ENCODE results near the gene DAAM1.

DAAM1 gene

GRCh38 chr14:59314953-59315599 is 126.6 kb downstream of the DAAM1 start:
- no peak for DNase-seq (ENCODE audit: low read depth)

DNA sequence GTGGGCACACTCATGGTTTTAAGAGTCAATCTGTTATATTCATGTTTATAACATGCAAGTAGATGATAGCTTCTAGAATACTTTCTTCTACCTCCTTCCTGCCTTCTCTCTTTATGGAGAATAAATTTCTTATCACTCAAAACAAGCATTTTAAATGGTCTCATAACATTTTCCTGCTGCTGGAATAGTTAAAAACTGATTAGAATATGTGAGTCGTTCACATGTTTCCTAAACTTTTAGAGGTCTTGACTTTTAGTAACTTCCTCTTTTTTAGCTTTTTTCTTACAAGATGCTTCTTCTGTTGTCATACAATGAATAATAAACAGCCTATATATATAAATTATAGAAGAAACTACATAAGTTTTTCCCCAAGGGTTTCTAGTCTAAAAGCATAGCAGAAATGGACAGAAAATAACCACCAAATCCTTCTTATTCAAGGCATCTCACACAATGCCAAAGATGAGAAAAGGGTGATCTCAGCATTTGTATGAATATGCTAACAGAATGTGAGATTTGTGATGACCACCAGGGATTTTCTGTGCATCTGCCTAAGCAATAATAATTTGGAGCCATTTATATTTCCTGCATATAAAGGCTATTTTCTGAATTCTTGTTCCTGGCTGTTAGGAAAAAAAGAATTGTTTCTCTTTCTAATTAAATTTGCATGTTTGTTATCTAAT is 127.8 kb downstream of the DAAM1 start:
- no peak for DNase-seq (ENCODE audit: low read depth)

DNA sequence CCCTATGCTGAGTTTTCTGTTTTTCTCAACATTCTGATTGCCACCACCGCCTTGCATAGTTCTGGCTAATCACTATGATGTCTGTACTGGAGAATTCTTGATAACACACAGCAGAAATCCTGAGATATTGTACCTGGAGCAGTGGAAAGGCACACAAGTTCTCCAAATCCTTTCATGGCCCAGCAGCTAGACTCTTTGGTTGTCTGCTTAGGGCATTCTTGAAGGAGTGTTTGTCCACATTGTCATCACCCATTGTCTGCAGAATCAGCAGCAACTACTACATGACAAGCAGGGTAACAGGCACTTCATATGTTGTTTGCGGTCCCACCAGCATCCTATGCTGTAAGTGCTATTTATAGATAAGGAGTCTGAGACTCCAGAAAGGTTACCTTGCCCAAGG is 128.9 kb downstream of the DAAM1 start:
- no peak for DNase-seq (ENCODE audit: low read depth)

DNA sequence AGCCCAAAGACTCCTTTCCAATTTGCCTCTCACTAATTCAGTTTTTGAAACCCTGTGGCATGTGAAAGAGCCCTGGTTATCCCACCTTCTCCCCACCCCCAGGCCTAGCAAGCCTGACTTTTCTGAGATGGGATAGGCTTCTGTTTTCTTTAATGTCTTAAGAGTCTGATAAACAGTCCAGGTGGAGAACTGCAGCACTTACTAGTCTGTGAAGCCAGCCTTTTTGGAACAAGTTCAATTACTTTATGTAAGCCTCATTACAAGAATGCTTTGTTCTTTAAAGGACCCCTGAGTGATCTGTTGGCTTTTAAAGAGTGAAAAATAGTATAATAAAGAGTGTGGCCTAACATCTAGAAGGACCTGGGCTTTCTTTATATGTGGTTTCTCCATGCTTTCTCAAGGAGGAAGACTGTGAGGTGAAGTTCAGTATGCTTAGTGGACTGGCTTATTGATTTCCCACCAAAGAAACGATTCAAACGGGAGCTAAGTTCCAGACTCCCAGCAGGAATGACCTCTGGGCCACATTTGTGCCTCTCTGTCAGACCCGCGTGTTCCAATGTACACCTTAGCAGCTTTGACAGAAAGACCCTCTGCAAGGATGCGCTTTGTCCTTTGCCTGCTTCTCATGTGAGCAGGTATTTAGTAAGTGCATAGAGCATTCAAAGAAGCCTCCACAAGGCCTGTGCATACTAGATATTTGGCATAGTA is 129.5 kb downstream of the DAAM1 start:
- DNase-seq (ENCODE audit: low read depth), result no peak

DNA sequence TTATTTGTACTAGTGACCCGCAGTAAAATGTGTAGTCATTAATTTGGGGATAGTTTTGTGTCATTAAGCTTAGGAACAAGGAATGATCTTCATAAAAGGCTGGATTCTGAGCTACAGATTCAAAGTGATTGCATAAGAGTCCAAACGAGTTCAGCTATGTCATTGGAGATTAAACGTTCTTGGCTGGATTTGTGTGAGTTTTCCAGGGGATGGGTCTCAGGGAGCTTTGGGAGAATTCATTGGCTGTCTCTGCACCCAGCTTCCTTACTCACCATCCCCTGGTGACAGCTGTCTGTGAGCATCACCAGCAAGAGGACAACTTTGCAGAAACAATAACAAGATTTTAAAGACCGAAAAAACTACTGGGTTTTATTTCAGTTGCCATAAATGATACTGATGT is 130.4 kb downstream of the DAAM1 start:
- DNase-seq (ENCODE audit: low read depth), result no peak

- DNase-seq (ENCODE audit: low read depth), result no peak
These were observed 131.9 kb downstream of the DAAM1 start for GRCh38 chr14:59320361-59320760.

- DNase-seq (ENCODE audit: low read depth), result no peak
These were observed 132.5 kb downstream of the DAAM1 start for GRCh38 chr14:59320763-59321625.

GRCh38 chr14:59321626-59321949 is 133.1 kb downstream of the DAAM1 start:
- DNase-seq (ENCODE audit: low read depth), result no peak

- no peak for DNase-seq (ENCODE audit: low read depth)
These were observed 137.4 kb downstream of the DAAM1 start for GRCh38 chr14:59325906-59326305.

- no peak for DNase-seq (ENCODE audit: low read depth)
These were observed 140.0 kb downstream of the DAAM1 start for GRCh38 chr14:59328454-59328853.

GRCh38 chr14:59330455-59330854 is 142.0 kb downstream of the DAAM1 start:
- no peak for DNase-seq (ENCODE audit: low read depth)

DNA sequence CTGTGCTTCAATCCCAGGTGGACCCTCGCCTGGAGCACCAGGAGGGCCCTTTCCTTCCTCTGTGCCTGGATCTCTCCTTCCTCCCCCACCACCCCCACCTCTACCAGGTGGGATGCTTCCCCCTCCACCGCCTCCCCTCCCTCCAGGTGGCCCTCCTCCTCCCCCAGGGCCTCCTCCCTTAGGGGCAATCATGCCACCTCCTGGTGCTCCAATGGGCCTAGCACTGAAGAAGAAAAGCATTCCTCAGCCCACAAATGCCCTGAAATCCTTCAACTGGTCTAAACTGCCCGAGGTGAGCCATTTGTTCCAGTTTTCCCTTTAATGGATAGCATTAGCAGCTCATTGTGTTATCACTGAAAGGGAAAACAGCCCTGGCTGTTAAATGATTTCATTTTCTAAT is 142.8 kb downstream of the DAAM1 start:
- no peak for DNase-seq (ENCODE audit: low read depth)

GRCh38 chr14:59332727-59333126 is 144.3 kb downstream of the DAAM1 start:
- no peak for DNase-seq (ENCODE audit: low read depth)

DNA sequence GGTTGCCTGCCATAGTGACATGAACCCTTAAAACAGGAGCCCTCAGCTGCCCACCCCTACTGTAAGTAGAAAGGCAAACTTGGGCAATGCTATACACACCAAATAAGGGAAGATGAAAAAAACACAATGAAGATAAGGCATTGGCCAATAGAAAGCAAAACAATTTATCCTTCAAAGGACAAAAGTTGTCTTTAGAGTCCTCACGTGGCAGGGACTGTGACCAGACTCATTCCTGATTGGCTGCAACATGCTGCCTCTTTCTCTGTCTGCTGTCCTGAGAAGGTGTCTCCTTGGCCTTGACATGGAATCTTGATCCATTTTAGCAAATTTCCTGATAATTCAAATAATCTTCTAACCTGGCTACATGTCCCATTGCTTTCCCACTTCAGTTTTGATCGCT is 144.8 kb downstream of the DAAM1 start:
- no peak for DNase-seq (ENCODE audit: low read depth)

DNA sequence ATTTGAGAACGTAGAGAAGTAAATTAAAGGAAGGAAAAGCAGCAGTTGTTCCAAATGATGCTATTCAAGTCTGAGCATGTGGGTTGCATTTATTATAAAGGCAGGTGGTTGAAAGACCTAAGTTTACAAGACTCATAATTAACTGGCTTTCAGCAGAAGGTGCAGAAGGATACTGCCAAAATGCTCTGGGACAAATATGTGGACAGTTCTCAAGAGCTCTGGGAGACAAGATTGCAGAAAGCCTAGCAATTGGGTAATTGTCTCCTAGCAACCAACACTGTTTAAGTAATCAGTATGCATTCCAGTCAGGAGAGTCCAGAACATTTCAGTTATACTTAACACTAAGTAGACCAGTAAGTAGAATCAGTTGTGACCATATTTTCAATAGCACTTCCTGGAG is 145.2 kb downstream of the DAAM1 start:
- no peak for DNase-seq (ENCODE audit: low read depth)

DNA sequence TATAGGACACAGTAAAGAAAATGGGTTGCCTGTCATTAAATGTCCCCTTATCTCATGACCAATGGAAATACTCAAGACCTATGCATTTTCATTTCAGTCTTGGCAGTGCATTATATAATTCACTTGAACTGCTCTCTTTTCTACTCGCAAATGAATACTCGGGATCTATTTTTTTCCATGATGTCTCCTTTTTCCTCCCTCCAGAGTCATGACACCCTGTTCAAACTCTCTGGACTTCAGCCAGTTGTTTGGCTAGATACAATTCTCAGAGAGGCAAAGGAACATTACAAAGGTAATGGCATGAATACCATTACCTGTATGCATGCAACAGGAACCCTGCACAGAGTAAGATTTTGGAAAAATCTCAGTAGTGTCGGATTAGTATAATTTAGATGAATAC is 145.8 kb downstream of the DAAM1 start:
- DNase-seq (ENCODE audit: low read depth), result no peak

DNA sequence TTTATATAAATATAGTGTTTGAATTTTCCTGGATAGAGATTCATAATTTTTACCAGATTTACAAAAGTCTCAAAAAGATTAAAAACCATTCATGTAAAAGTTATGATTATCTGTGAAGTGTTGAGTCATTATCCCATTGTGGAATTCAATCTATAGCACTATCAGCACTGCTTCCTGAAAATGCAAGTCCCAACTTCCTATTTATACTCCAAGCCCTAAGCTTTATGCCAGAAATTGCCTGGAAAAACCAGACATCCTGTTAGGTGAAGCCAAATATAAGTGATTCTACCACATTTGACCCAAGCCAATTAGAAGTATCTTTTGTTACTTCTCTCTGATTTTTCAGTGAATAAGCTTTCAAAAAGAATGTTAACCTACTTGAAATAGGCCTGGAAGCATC is 147.6 kb downstream of the DAAM1 start:
- no peak for DNase-seq (ENCODE audit: low read depth)

DNA sequence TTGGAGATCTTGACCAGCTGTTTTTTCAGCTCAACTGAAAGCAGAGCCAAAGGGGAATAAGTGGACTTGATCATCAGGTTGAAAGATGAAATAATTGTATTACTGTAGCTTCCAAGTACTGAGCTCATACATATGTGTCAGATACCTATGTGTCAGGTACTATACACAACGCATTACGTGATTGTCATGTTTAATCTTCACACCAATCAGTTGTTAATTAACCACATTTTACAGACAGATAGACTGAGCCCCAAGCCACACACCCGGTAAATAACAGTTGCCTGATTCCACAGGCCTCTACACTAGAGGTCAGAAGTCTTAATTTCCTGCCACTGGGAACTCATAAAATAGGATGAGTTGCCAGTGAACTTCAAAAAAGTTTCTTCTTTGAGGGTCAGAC is 148.2 kb downstream of the DAAM1 start:
- no peak for DNase-seq (ENCODE audit: low read depth)

DNA sequence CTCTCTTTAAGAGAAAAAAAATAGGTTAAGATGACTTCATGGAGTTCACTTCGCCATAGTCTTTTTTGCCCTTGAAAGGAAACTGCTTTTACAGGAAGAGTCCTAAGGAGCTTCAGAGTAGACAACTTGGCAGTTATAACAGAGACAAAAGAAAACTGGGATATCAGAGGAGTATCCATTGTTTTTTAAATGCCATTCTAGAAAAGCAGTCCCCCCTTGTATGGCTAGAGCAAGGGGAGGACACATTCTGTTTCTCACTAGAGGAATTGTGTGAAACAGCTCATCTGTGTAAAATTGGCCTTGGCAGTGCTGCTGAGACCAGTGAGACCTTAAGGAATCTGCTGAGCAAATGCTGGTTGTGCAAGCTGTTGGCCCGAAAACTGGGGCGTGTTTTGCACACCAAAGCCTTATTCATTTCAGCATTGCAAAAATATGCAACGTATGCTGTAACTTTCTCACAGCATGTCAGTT is 148.7 kb downstream of the DAAM1 start:
- DNase-seq (ENCODE audit: low read depth), result no peak

- no peak for DNase-seq (ENCODE audit: low read depth)
These were observed 150.3 kb downstream of the DAAM1 start for GRCh38 chr14:59338761-59339160.

GRCh38 chr14:59339524-59340330 is 151.3 kb downstream of the DAAM1 start:
- DNase-seq (ENCODE audit: low read depth), result no peak

Data from activated T-cell treated with anti-CD3 and anti-CD28 coated beads for 48 hours (primary cell).